GM19468 (cell line): ENCODE data around the gene USP49.

Experiments used
- ATAC-seq: cut with Tn5 transposase; IDR thresholded peaks from one replicate; pipeline ENCODE4 v1.9.1; 2021; ENCODE audit warnings: mild to moderate bottlenecking, moderate library complexity, moderate number of reproducible peaks; ENCODE audit not compliant: unreplicated experiment; ENCODE audit errors: extremely low read depth

Gene USP49

DNA sequence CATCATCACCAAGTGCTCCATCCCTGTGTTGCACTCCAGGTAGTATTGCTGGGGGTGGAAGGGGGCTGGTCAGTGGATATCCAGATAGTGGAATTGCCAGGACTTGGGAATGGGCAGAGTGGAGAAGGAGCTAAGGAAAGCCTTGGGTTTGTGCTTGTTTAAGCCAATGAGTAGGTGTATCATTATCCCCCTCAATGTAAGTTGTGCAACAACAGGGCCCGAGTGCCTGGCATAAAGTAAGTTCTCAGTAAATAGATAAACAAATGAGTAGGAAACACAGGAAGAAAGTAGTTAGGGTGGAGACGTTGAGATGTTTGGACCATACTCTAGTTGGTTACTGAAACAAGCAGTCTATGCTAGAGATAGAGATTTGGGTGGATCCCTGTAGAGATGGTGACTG, 36.6 kb upstream of the USP49 start:
- no peak for ATAC-seq

DNA sequence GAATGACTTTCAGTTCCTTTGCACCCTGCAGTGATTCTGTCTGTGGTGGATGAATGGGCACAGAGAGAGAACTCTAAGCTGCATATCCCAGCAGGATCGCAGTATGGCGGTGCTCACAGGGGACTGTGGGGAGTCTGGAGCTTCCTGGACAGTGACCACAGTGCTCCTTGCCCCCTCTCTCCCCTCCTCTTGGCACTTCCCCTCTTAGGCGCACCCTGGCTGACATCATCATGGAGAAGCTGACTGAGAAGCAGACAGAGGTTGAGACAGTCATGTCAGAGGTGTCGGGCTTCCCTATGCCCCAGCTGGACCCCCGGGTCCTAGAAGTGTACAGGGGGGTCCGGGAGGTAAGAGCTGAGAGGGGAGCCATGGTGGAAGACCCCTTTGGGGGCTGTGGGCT, 34.7 kb upstream of the USP49 start:
- ATAC-seq: no peak

DNA sequence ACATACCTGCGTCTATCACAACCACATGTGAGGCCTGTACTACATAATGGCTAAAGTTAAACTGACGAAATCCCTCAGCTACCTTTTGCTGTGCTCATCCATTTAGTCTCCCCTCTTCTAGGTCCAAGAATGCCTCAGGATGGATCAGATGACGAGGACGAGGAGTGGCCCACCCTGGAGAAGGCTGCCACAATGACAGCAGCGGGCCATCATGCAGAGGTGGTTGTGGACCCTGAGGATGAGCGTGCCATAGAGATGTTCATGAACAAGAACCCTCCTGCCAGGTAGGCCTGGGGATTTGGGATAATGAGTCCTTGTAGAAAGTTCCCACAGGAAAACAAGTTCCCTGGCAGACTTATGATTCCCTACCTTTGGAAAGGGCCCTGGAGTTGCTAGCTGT, 32.1 kb upstream of the USP49 start:
- no peak for ATAC-seq

DNA sequence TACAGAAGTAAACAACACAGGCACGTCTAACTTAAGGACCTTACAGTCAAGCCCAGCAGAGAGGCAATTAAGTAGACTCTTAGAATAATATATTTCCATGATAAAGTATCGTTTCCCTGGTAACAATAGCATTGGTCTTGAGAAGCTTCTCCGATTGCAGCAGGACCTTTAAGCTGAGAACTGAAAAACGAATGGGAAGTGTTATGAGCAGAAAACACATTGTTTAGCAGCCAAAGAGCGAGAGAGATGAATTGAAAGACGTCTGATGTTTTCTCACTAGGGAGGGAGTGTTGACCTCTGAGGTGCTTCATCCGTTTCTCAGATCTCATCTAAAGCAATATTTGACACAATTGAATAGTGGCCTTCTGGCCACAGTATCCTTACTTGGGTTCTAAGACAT, 27.0 kb upstream of the USP49 start:
- ATAC-seq: no peak

DNA sequence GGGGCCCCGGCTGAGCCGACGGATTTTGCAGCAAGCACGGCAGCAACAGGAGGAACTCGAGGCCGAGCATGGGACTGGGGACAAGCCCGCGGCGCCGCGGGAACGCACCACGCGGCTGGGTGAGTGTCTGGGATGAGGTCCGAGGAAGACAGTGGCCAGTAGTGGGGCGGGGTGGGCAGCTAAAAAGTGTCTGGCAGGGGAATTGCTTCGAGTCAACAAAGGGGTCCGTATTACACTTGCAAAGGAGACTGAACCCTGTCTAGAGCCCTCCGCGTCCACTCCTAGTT, 26.5 kb upstream of the USP49 start:
- ATAC-seq: no peak

DNA sequence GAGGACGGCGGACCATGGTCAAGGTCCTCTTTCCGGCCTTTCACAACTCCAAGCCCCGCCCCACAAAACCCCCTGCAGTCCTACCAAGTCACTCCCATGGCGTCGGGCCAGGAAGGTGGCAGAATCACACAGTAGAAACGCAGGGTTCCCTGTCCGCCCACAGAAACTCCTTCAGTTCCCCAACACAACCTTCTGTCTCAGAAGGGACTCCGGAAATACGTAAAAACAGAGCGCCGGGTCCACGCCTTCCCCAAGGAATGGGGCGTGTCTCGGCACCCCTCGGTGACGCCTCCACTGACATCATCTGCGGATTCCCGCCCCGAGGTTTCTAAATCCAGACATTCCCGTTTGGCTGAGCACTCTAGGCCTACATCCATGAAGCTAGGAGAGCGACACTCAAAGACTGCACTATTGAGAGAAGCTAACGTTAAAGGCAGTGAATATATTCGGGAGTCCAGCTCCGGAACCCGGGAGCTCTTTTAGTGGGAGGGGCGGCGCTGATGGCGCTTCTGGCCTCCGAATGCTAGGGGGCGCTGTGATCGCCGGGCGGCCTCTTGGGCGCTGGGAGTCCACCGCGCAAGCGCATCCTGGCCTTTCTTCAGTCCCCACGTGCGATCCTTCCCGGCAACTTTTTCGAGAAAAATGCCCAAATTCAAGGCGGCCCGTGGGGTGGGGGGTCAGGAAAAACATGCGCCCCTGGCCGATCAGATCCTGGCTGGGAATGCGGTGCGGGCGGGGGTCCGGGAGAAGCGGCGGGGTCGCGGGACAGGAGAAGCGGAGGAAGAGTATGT, 25.9 kb upstream of the USP49 start, which contains the start of the genes BYSL and MED20:
TSS of gene BYSL (plus strand) at position 579 of the 791 bp plus-strand sequence. CDS start at position 643, 64 bp downstream.
TSS of gene MED20 (minus strand) at position 219 of the 791 bp plus-strand sequence. CDS start at position 98, 121 bp downstream.
- peak; percentile 78 for ATAC-seq

DNA sequence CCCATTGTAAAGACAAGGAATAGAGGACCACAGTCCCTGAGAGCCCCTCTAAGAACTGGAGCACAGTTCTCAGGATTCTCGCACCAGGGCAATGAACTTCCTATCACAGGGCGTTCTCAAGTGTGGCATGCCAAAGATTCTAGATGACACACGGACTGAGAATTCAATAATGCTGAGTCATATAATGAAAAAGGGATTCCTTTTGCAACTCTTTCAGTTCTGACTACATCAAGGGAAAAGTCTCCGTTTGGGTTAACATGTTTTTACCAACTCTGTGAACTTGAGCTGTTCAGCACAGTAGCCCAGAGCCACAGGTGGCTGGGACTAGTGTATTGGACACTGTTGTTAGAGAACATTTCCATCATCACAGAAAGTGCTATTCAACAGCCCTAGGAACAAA, 22.4 kb upstream of the USP49 start:
- no peak for ATAC-seq

DNA sequence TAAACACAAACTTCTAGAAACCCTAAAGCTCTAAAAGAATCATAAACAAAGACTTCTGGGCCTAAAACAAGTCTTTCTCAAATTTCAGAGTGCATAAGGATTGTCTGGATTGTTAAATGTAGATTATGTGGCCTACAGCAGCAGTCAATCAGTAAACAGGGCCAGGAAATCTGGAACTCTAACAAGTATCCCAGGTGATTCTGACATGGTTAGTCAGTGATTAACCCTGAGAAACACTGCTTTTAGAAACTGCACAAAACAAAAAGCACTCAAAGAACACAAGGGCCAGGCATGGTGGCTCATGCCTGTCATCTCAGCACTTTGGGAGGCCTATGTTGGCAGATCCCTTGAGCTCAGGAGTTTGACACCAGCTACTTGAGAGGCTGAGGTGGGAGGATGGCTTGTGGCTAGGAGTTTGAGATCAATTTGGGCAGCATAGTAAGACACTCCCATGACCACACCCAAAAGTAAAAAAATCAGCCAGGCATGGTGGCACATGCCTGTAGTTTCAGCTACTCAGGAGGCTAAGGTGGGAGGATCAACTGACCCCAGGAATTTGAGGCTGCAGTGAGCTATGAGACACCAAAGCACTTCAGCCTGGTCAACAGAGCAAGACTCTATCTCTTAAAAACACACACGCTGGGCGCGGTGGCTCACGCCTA, 19.8 kb upstream of the USP49 start:
- no peak for ATAC-seq

DNA sequence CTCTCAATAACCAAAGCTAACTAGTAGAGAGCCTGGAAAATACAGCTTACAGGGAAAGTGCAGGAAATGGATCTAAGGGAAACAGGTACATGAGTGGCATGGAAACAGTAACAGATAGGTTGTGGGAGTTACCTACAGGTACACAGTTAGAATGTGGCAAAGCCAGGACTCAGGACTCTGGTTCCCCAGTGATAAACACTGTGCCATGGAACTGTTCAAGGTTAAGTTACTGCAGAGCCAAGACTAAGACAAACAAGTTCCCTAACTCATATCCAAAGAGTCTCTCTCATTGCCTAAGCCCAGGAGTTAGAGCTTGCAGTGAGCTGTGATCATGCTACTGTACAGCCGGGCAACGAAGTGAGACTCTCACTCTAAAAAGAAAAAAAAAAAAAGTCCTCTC, 19.2 kb upstream of the USP49 start:
- ATAC-seq: no peak

DNA sequence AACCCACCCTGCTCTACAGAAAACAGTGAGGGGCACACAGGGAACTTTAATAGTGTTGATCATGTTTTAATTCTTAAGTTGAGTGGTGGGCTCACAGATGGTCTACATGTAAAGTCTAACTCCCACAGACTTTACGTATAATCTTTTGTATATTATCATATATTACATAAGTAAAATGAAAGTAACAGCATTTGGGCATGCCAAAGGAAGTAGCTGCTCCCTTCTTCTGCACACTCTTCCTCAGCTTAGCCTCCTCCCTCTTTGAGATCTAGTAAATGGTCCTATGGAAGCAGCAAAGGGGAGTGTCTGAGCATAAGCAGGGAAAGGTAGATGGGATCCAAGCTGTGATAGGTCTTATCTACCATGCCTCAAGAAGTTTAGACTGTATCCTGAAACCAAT, 14.6 kb upstream of the USP49 start:
- ATAC-seq: no peak

DNA sequence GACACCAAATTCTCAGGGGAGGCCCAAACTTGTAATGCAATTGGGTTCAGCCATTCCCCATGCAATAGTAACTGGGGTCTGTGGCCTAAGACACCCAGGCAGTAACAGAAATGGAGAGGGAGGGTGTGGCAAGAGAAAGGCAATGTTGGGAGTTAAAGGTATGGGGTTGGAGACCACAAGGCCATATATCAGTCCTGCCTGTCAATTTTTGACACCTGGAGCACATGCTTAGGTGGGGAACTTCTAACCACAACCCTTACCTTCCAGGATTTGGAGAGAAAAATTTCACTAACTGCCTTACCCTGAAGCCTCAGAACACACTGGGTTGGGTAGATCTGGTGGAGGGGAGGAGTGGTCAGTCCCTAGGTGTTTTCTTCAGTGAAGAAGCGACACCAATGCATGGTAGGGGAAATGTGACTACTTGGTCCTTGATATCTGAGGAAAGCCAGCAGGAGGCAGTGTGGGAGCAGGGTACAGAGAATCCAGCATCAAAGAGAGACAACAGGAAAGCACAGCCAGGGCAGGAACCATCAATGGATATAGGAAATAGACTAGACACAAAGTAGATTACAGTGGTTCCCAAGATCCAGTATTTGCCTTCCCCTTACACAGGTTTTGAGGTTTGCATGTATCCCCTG, 6.8 kb upstream of the USP49 start:
- no peak for ATAC-seq

DNA sequence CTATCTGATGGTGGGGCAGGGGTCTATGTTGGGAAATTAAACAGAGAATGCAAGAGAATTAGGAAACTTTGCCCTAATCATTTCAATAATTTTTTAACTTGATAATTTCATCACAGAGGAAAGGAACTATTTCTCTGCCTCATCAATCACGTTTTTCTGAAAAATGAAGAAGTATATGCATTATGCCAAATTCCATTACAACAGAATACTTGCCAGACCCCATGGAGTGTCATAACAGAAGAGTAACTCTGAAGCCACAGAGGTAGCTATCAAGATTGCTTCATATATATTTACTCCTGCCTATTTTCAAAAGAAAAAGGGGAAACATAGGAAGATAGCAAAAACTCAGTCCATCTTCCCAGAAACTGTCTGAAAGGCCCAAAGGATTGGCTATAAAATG, 5.7 kb upstream of the USP49 start:
- ATAC-seq: no peak

DNA sequence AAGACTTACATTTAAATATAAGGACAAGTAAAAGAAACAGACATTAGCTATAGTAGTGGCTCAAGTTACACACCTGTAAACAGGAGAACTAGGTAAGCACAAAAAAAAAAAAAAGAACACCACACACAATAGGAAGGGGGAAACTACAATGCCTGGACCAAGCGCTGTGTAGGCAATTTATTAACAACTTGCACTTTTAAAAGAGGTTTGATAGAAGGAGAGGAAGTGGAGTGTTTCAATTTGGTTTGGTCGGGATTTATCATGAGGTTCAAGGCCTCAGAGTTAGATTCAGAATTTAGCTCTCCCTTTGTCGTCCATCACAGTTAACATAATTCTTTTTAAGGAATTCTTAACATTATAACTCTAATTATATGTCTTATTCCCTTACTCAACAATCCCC, 1.1 kb upstream of the USP49 start:
- no peak for ATAC-seq

DNA sequence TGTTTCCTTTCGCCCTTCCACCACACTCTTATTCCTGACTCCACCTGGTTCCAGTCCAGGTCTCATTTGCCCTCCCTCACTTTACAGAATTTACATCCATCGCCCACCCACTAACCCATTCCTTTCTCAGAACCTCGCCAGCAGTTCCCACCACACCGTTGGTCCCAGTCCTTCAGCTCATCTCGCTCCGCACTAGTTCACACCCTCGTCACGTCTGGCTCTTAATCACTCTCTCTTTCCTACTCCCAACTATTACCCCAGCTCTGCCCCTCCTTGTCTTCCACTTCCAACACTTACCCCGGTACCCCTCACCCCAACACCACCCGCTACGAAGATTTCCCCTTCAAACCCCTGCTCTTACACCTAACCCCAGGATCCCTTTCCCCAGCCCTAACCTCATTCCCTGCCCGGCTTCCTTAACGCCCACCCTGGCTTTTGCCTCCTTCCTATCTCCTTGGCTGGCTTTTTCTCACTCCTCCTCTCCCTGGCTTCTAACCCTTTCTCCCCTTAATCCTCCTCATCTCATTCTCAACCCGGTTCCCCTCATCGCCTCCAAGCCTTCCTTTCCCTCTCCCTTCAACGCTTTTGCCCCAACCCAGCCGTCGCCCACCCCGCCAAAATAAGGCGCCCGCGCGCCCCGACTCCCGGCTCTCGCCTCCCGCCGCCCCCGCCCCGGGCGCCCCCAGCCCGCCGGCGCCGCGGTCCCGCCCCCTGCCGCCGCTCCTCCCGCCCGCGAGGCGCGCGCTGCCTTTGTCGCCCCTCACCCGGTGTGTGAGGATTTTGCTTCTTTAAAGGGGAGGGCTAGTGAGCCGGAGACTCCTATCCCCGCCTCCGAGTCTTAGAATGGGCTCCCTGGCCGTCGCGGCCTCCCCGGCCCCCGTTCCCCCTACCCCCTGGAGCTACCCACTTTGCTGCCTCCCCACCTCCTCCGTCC, 542 bp downstream of the USP49 start:
- ATAC-seq: no peak

DNA sequence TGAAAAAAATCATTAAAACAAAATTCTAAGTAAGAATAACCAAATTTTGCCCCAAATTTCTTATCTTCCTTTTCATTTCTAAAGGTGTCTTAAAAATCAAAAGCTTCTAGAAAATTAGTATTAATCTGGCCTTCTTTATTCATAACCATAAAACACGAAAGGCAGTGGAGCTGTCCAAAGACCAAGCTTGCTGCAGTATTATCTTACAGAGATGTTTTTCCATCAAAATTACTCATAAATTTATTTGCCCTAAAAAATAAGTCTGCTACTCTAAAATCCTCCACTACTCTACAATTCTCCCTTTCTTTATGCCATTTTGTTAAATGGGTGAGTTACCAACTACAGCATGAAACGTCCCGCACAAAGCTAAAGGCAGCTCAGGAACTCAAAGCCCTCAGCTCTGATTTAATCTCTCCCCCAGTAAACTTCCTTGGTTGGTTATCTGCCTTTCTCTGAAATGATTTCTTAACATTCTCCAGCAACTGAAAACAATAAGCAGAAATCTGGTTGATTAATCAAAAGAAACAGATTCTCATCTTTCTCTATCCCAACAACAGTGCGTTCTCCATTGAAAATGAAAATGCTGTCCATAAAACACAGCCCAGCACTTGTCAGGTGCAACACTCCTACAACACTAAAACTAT, 2.1 kb downstream of the USP49 start:
- ATAC-seq: no peak

DNA sequence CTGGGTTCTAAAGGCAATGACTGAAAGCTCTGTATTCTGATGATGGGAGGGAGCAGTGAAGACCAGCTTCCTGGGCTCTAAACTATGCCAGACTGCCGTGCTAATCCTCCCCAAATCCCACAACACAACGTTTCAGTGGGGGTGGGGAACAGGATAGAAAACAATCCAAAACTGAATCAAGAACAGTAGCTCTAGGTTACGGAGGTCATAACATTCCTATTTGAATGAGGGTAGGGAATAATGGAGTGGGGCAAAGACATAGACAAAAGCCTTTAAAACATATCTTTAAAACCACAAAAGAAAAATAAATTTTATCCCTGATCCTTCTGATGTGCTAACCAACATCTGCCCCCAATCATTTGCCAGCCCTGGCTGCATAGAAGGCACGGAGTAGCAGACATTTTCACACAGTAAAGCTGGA, 7.8 kb downstream of the USP49 start:
- ATAC-seq: no peak

DNA sequence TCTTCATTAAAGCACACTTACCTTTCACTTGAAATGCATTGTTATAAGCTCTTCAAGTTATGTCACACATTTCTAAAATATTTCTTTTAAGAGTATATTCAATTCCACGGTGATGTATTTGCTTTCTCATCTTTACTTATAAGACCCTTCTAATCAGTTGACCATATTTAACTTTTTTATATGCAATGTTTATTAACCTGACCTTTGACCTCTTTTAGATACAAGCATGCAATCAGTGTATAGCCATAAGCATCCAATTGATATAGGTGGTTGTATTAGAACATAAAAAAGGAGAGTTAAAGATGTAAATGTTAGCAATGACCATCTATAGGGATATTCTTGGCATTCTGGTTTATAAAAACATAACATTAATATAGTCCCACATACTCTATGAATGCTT, 9.2 kb downstream of the USP49 start:
- no peak for ATAC-seq

DNA sequence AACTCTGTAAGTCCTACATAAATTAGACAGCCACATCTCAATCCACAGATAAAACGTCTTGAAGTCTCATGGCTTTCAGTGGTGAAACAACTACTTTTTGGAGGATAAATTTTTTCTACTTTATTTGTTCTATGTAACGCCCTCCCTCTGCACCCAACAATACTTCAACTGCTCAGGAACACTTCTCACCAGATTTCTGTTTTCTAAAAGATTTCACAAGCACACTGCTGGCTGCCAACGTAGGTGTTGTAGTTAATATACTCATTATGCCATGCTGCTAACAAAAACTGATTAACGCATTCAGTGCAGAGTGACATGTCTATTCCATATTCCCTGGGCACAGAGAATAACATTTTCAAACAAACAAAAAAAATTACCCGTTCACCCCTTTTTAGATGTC, 10.2 kb downstream of the USP49 start:
- ATAC-seq: no peak

DNA sequence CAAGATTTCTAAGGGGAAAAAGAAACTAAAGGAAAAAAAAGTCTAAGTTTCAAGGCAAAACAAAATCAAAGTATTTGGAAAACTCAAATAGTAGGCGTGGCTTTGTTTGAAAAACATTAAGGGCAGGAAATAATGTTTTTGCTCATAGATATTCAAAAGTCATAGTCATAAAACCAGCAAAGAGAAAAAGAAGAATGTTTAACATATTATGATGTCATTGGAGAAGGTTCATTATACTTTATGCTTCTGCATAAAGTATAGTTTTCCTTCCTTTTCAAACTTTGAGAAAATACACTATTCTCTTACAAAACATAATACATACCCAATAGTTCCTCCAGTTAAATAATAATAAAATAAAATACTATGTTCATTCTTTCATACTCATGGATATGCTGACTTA, 13.7 kb downstream of the USP49 start:
- ATAC-seq: no peak

DNA sequence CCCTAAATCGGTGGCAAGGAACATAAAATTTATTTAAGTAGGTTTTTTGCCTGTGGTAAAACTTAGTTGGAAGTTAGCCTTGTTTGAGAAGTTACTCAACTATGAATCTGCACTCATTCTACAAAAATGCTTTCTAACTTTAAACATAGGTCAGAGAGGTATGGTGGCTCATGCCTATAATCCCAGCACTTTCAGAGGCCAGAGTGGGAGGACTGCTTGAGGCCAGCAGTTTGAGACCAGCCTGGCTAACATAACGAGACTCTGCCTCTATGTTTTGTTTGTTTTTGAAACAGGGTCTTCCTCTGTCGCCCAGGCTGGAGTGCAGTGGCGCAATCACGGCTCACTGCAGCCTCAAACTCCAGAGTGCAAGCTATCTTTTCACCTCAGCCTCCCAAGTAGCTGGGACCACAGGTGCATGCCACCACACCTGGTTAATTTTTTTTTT, 16.2 kb downstream of the USP49 start:
- no peak for ATAC-seq
